H1 (cell line): ENCODE measurements around the gene AP3D1. TPM values are rescaled to one million over a fixed set of nuclear protein-coding genes. Genes with fewer than 3 reads are reported as not detected.

Experiments
- CTCF ChIA-PET: fragments of 300-600 bp; sonication (Branson Sonifier 250); formaldehyde crosslinking; loops from one replicate; lab custom pipeline; 2021; ENCODE audit not compliant: partially characterized antibody; lab: Charles Lee
- POLR2A ChIA-PET: fragments of 300-600 bp; sonication (Branson Sonifier 250); formaldehyde crosslinking; loops from one replicate; lab custom pipeline; 2021; ENCODE audit warnings: inconsistent platforms; ENCODE audit not compliant: partially characterized antibody; lab: Charles Lee
- DNase-seq, 2 experiments: peaks; one replicate each; pipeline versions ENCODE4 v3.0.0 to v3.0.0-alpha.2; 2010 to 2022; ENCODE audit warnings: low spot score in 2 of 2, low read depth in 1 of 2, mixed read lengths in 1 of 2
- FAIRE-seq: peaks from 2 replicates; lab custom pipeline; 2011; peaks lifted over from hg19 to GRCh38; lab: Jason Lieb, UNC
- H2AFZ ChIP-seq: 2 replicates; pipeline ENCODE4 v1.8.1; 2012; ENCODE audit warnings: low read length, inconsistent platforms
- H2AK5ac ChIP-seq: 2 replicates; pipeline ENCODE4 v1.6.1; 2013; ENCODE audit warnings: low read depth, low read length
- H2BK120ac ChIP-seq: replicated peaks from 2 replicates; pipeline ENCODE3; 2013; ENCODE audit warnings: low read depth, low read length, inconsistent platforms
- H2BK12ac ChIP-seq: 2 replicates; pipeline ENCODE4 v1.6.1; 2013; ENCODE audit warnings: low read depth, low read length
- H2BK15ac ChIP-seq: 2 replicates; pipeline ENCODE4 v1.6.1; 2013; ENCODE audit warnings: low read length
- H2BK20ac ChIP-seq: 2 replicates; pipeline ENCODE4 v1.6.1; 2013; ENCODE audit warnings: low read length
- H2BK5ac ChIP-seq: 2 replicates; pipeline ENCODE4 v1.6.1; 2013; ENCODE audit warnings: low read depth, low read length
- H3K14ac ChIP-seq: 2 replicates; pipeline ENCODE4 v1.6.1; 2013; ENCODE audit warnings: inconsistent platforms; ENCODE audit not compliant: insufficient read length
- H3K18ac ChIP-seq: 2 replicates; pipeline ENCODE4 v1.6.1; 2013; ENCODE audit warnings: low read length; ENCODE audit errors: extremely low read depth
- H3K23ac ChIP-seq: 2 replicates; pipeline ENCODE4 v1.6.1; 2013; ENCODE audit warnings: inconsistent platforms; ENCODE audit not compliant: insufficient read length
- H3K23me2 ChIP-seq: 2 replicates; pipeline ENCODE4 v1.6.1; 2013; ENCODE audit warnings: low read depth, low read length
- H3K27ac ChIP-seq: 2 replicates; pipeline ENCODE4 v1.6.1; 2011; ENCODE audit warnings: low read depth, low read length, inconsistent platforms
- H3K27me3 ChIP-seq, 4 experiments: replicated peaks in 1 of 4; 1 replicate in 1 of 4; 2 replicates in 3 of 4; pipeline versions ENCODE4 v1.6.1 to v1.8.1; 2011 to 2013; ENCODE audit warnings: low read length in 3 of 4, mild to moderate bottlenecking in 3 of 4, inconsistent platforms in 2 of 4, mixed read lengths in 2 of 4, moderate library complexity in 1 of 4; ENCODE audit not compliant: control insufficient read depth in 3 of 4, insufficient read depth in 3 of 4; ENCODE audit errors: extremely low read depth in 1 of 4
- H3K36me3 ChIP-seq, 4 experiments: 2 replicates each; pipeline versions ENCODE4 v1.6.1 to v1.8.1; 2011 to 2013; ENCODE audit warnings: mild to moderate bottlenecking in 4 of 4, low read length in 3 of 4, moderate library complexity in 2 of 4, control low read depth in 1 of 4, inconsistent platforms in 1 of 4; ENCODE audit not compliant: insufficient read depth in 4 of 4, control insufficient read depth in 2 of 4
- H3K4ac ChIP-seq: replicated peaks from 2 replicates; pipeline ENCODE3; 2013; ENCODE audit warnings: low read length, low read depth, mixed read lengths, inconsistent platforms; ENCODE audit not compliant: insufficient read length
- H3K4me1 ChIP-seq, 4 experiments: replicated peaks in 1 of 4; 1 replicate in 1 of 4; 2 replicates in 3 of 4; pipeline versions ENCODE4 v1.6.1 to v1.8.1; 2011 to 2013; ENCODE audit warnings: low read length in 3 of 4, inconsistent platforms in 2 of 4, mixed read lengths in 1 of 4; ENCODE audit not compliant: insufficient read depth in 4 of 4, control insufficient read depth in 3 of 4
- H3K4me2 ChIP-seq, 2 experiments: 2 replicates each; pipeline versions ENCODE4 v1.6.1 to v1.8.1; 2011 to 2013; ENCODE audit warnings: low read depth in 2 of 2, low read length in 2 of 2, control low read depth in 1 of 2, inconsistent platforms in 1 of 2, mild to moderate bottlenecking in 1 of 2; ENCODE audit not compliant: insufficient read depth in 1 of 2
- H3K4me3 ChIP-seq, 4 experiments: fragments of 200-600, 300-600 bp in 1 of 4; sonication (generic), shearing (Covaris generic), sonication (Bioruptor Twin) in 1 of 4; 2 replicates each; pipeline versions ENCODE4 v1.5.1 to v1.8.1; 2011 to 2016; ENCODE audit warnings: low read length in 4 of 4, low read depth in 3 of 4, control low read depth in 2 of 4, inconsistent platforms in 2 of 4, mild to moderate bottlenecking in 2 of 4, mixed read lengths in 1 of 4, moderate library complexity in 1 of 4; ENCODE audit not compliant: insufficient read depth in 2 of 4; ENCODE audit errors: extremely low read depth in 1 of 4
- H3K56ac ChIP-seq: replicated peaks from 2 replicates; pipeline ENCODE3; 2013; ENCODE audit warnings: low read depth, mild to moderate bottlenecking, mixed read lengths, low read length, inconsistent platforms; ENCODE audit not compliant: insufficient read length
- H3K79me1 ChIP-seq: 2 replicates; pipeline ENCODE4 v1.6.1; 2013; ENCODE audit warnings: low read depth, low read length, control low read depth
- H3K79me2 ChIP-seq, 2 experiments: 2 replicates each; pipeline versions ENCODE4 v1.6.1 to v1.8.1; 2012 to 2013; ENCODE audit warnings: low read length in 2 of 2, mild to moderate bottlenecking in 2 of 2, inconsistent platforms in 1 of 2; ENCODE audit not compliant: insufficient read depth in 2 of 2, control insufficient read depth in 1 of 2
- H3K9ac ChIP-seq, 4 experiments: replicated peaks in 1 of 4; 1 replicate in 1 of 4; 2 replicates in 3 of 4; pipeline versions ENCODE4 v1.6.1 to v1.8.1; 2011 to 2013; ENCODE audit warnings: low read depth in 3 of 4, low read length in 3 of 4, control low read depth in 2 of 4, mild to moderate bottlenecking in 2 of 4, moderate library complexity in 2 of 4, inconsistent platforms in 1 of 4; ENCODE audit errors: extremely low read depth in 1 of 4
- H3K9me3 ChIP-seq, 2 experiments: 2 replicates each; pipeline versions ENCODE4 v1.6.1 to v1.8.1; 2012 to 2013; ENCODE audit warnings: mild to moderate bottlenecking in 2 of 2, moderate library complexity in 2 of 2, control low read depth in 1 of 2, inconsistent platforms in 1 of 2, low read depth in 1 of 2, low read length in 1 of 2, mixed read lengths in 1 of 2; ENCODE audit not compliant: insufficient read depth in 2 of 2
- H4K20me1 ChIP-seq, 2 experiments: replicated peaks in 1 of 2; 2 replicates each; pipeline versions ENCODE3 to v1.8.1; 2011 to 2013; ENCODE audit warnings: inconsistent platforms in 2 of 2, low read length in 2 of 2, mild to moderate bottlenecking in 1 of 2; ENCODE audit not compliant: insufficient read depth in 2 of 2, control insufficient read depth in 1 of 2
- H4K5ac ChIP-seq: 2 replicates; pipeline ENCODE4 v1.6.1; 2013; ENCODE audit warnings: low read length, low read depth, mixed read lengths, inconsistent platforms; ENCODE audit not compliant: insufficient read length
- H4K8ac ChIP-seq: 2 replicates; pipeline ENCODE4 v1.8.0; 2013; ENCODE audit warnings: mild to moderate bottlenecking, moderate library complexity, low read length, inconsistent platforms; ENCODE audit not compliant: insufficient read depth; ENCODE audit errors: extremely low read depth
- H4K91ac ChIP-seq: replicated peaks from 2 replicates; pipeline ENCODE3; 2013; ENCODE audit warnings: low read length, mixed read lengths, inconsistent platforms; ENCODE audit not compliant: insufficient read length
- CTBP2 ChIP-seq: IDR thresholded peaks from 2 replicates; pipeline ENCODE4 v1.7.0; 2011; ENCODE audit warnings: borderline replicate concordance, mild to moderate bottlenecking, moderate library complexity, mixed read lengths, low read length; ENCODE audit not compliant: insufficient read depth, insufficient read length
- POLR2A ChIP-seq, 2 experiments: IDR thresholded peaks; 1 replicate in 1 of 2; 2 replicates in 1 of 2; pipeline ENCODE4 v1.6.1; 2011; ENCODE audit warnings: low read depth in 2 of 2, low read length in 2 of 2, mild to moderate bottlenecking in 2 of 2; ENCODE audit errors: control extremely low read depth in 1 of 2
- SAP30 ChIP-seq: fragments of 300-600 bp; sonication (generic); IDR thresholded peaks from 2 replicates; pipeline ENCODE4 v1.7.1; 2012; ENCODE audit warnings: low read length, moderate library complexity, mild to moderate bottlenecking, inconsistent platforms; ENCODE audit not compliant: insufficient read depth, insufficient replicate concordance
- WGBS, 2 experiments: shearing (Covaris generic) in 1 of 2; methylation state at CpG; one replicate each; pipeline versions ENCODE4 v1.1.6 to v1.1.7; 2013 to 2015; ENCODE audit warnings: low lambda C conversion rate in 2 of 2, mixed read lengths in 2 of 2, inconsistent platforms in 1 of 2, low coverage in 1 of 2, missing lambda C conversion rate in 1 of 2; ENCODE audit not compliant: insufficient replicate concordance in 2 of 2, insufficient coverage in 1 of 2, insufficient read length in 1 of 2; ENCODE audit errors: extremely low coverage in 1 of 2, missing lambda C conversion rate in 1 of 2; 5-methylcytosine and 5-hydroxymethylcytosine counted together
- polyA plus RNA-seq, 7 experiments: library from polyadenylated mRNA; depleted of rRNA in 3 of 7; stranded (reverse) in 5 of 7; unstranded in 2 of 7; fragments of >200 nt in 5 of 7; fragments of 200-250 nt in 2 of 7; gene quantifications; 1 replicate in 5 of 7; 2 replicates in 1 of 7; 4 replicates in 1 of 7; pipeline versions ENCODE4 v1.2.1 to v1.2.3, GENCODE V29; 2011 to 2013; ENCODE audit warnings: missing spikeins in 2 of 7, mixed read lengths in 2 of 7
- total RNA-seq: library from RNA; stranded (reverse); fragmentation: NEBNext Ultra II Directional; extraction: Animal tissue kit (Norgen Biotek cat#: 25700); gene quantifications from 2 replicates; pipeline ENCODE4 v1.2.1, GENCODE V29; 2021
- TF ChIP-seq, protein P1 (sequence below): IDR thresholded peaks from 2 replicates; pipeline ENCODE4 v1.6.1; 2012; ENCODE audit warnings: inconsistent platforms
- TF ChIP-seq, protein P2 (sequence below), 3 experiments: IDR thresholded peaks; 1 replicate in 2 of 3; 2 replicates in 1 of 3; pipeline versions ENCODE4 v1.5.1 to v1.6.1; 2011; ENCODE audit warnings: low read length in 3 of 3, mild to moderate bottlenecking in 3 of 3, inconsistent platforms in 2 of 3, low read depth in 1 of 3, moderate library complexity in 1 of 3; ENCODE audit not compliant: insufficient read depth in 1 of 3; ENCODE audit errors: control extremely low read depth in 1 of 3
- TF ChIP-seq, protein P3 (sequence below): IDR thresholded peaks from 2 replicates; pipeline ENCODE4 v1.6.1; 2012; ENCODE audit warnings: inconsistent platforms

AP3D1 gene
- total and polyA plus RNA-seq, 2 of the 8 experiments (the other 6 are each of a cell fraction or from before 2014, with no cell fraction given) = 161 to 174 TPM

DNA sequence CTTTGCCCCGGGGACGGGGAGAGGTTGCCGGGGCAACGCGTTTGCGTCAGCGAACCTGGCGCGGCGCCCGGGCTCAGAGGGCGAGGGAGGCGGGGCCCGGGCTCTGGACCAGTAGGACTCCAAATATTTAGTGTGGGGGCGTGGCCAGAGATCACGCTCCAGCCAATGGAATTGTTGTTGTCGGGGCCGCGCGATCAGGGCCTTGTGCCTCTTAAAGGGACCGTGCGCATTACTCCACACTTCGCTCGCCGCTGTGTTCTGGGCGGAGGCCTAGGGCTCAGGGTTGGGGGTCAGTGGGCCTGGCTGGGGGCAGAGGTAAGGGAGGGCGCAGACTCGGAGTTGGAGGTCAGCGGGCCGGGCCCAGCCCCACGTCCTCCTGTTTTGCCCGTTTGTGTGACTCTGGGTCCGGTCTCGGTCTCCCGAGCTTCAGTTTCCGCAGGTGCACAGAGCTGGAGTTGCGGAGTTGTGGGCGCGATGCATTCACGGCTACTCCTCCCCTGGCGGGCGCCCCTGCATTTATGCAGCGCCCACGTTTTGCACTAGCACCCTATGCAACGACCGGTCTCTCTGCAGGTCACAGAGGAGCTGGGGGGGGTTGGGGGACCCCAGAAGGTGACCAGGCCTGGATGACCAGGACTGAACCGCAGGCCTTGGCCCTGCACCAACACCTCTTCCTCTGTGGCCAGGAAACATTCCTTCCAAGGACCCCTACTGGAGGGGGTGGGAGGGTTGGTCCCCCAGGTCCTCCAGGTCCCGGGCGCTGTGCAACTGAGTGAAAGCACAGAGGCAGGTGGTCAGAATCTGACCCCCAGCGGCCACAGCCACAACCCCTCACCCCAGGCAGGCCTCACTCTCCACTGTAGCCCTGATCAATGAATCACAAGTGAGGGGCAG is 89.6 kb downstream of the AP3D1 start:
- H3K36me3 ChIP-seq = no peaks in the 10 kb centered on the region
- no peak overlapping the region for H2AFZ ChIP-seq
- peak overlapping the region; percentile 89 for H4K8ac ChIP-seq
- no peak overlapping the region for H3K23ac ChIP-seq
- no peaks in the 10 kb centered on the region for H3K9me3 ChIP-seq
- H3K4ac ChIP-seq = peak overlapping the region; percentile 78
- no peak overlapping the region; the same call in none of the 2 replicates for H3K18ac ChIP-seq
- peak overlapping the region; percentile 19 to 80 (median 75) for H3K9ac ChIP-seq
- peak overlapping the region; percentile 69 for H4K5ac ChIP-seq
- peak overlapping the region; percentile 76; the same call in 1 of the 2 replicates for H2BK5ac ChIP-seq
- no peaks in the 10 kb centered on the region for H4K20me1 ChIP-seq
- H4K91ac ChIP-seq = peak overlapping the region; percentile 97
- H2BK120ac ChIP-seq = peak overlapping the region; percentile 69
- peak overlapping the region; percentile 81; the same call in 1 of the 2 replicates for H2BK15ac ChIP-seq
- DNase-seq (peak; percentile 93 to 98), FAIRE-seq (no peak)
- no peak overlapping the region for H2AK5ac ChIP-seq
- no peaks in the 10 kb centered on the region for H3K79me2 ChIP-seq
- H3K27me3 ChIP-seq = no peaks in the 10 kb centered on the region
- H3K23me2 ChIP-seq = peaks cover 5% of the 10 kb centered on the region; the same call in 1 of the 2 replicates
- POLR2A ChIA-PET = interaction anchor here (0.7 to 22.2 kb wide), 4 partner anchors 10 to 55 kb away, joined by 3 to 524 read pairs (median 54); partner anchors contain the start of gene MKNK2
- H2BK12ac ChIP-seq = peak overlapping the region; percentile 63; the same call in 1 of the 2 replicates
- WGBS, 2 experiments = 9% methylated on average over 38 of the region's 50 CpGs; no CpG with 5 or more reads in 1 of the 2 experiments
- H2BK20ac ChIP-seq = peak overlapping the region; percentile 32; the same call in 1 of the 2 replicates
- no peaks in the 10 kb centered on the region for H3K79me1 ChIP-seq
- H3K4me3 ChIP-seq = peak overlapping the region; percentile 41 to 68 (median 54)
- H3K56ac ChIP-seq = peak overlapping the region; percentile 33
- CTCF ChIA-PET = interaction anchor here (0.6 to 1.8 kb wide), 4 partner anchors 10 to 298 kb away, joined by 3 to 4 read pairs (median 3); partner anchors contain the start of gene MKNK2
- H3K4me1 ChIP-seq = peaks cover 4 to 28% (median 19%) of the 10 kb centered on the region in 4 experiments
- no peak overlapping the region for H3K14ac ChIP-seq
- H3K4me2 ChIP-seq = peak overlapping the region; percentile 76 to 97
- peak overlapping the region; percentile 92 for H3K27ac ChIP-seq
- TF ChIP-seq POLR2A (IDR thresholded peaks at IDR 0.05; ENCODE audit: control extremely low read depth in 1 of 2, low read depth in 2 of 2, low read length in 2 of 2) (peak in 1 of 2 experiments; percentile 76; a peak in 2 of 3 replicates), CTBP2 (no peak), SAP30 (no peak)
- TF ChIP-seq, protein P1, sequence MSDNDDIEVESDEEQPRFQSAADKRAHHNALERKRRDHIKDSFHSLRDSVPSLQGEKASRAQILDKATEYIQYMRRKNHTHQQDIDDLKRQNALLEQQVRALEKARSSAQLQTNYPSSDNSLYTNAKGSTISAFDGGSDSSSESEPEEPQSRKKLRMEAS = peak; percentile 80
- TF ChIP-seq, protein P2, sequence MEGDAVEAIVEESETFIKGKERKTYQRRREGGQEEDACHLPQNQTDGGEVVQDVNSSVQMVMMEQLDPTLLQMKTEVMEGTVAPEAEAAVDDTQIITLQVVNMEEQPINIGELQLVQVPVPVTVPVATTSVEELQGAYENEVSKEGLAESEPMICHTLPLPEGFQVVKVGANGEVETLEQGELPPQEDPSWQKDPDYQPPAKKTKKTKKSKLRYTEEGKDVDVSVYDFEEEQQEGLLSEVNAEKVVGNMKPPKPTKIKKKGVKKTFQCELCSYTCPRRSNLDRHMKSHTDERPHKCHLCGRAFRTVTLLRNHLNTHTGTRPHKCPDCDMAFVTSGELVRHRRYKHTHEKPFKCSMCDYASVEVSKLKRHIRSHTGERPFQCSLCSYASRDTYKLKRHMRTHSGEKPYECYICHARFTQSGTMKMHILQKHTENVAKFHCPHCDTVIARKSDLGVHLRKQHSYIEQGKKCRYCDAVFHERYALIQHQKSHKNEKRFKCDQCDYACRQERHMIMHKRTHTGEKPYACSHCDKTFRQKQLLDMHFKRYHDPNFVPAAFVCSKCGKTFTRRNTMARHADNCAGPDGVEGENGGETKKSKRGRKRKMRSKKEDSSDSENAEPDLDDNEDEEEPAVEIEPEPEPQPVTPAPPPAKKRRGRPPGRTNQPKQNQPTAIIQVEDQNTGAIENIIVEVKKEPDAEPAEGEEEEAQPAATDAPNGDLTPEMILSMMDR (IDR thresholded peaks at IDR 0.05; ENCODE audit: control extremely low read depth in 1 of 3, insufficient read depth in 1 of 3, low read depth in 1 of 3, low read length in 3 of 3) = peak in 2 of 3 experiments; percentile 0 to 4; a peak in 2 of 4 replicates
- TF ChIP-seq, protein P3, sequence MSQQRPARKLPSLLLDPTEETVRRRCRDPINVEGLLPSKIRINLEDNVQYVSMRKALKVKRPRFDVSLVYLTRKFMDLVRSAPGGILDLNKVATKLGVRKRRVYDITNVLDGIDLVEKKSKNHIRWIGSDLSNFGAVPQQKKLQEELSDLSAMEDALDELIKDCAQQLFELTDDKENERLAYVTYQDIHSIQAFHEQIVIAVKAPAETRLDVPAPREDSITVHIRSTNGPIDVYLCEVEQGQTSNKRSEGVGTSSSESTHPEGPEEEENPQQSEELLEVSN = peak; percentile 55; the same call in 1 of the 2 replicates
